GM23248 (cell line): ENCODE results near the gene AIP. TPM values are rescaled to one million over a fixed set of nuclear protein-coding genes. Genes with fewer than 3 reads are reported as not detected.
"Not testable (repeated sequence)": the region's sequence is repeated elsewhere in the genome, so short reads cannot be mapped to it uniquely, and the experiment has no call there.

ENCODE experiments used
- DNase-seq: peaks from one replicate; pipeline ENCODE4 v3.0.0-alpha.2; 2015
- H2AFZ ChIP-seq: fragments of 200-600 bp; sonication (generic); 2 replicates; pipeline ENCODE4 v1.6.1; 2016; ENCODE audit warnings: antibody characterized with exemption
- H3F3A ChIP-seq: fragments of 200-600 bp; sonication (generic); 2 replicates; pipeline ENCODE4 v1.6.1; 2016; ENCODE audit warnings: mild to moderate bottlenecking, antibody characterized with exemption, mixed run types; ENCODE audit not compliant: insufficient read depth
- H3K27ac ChIP-seq: fragments of 200-600 bp; sonication (generic); 2 replicates; pipeline ENCODE4 v1.5.1; 2016; ENCODE audit warnings: mild to moderate bottlenecking
- H3K27me3 ChIP-seq: fragments of 200-600 bp; sonication (generic); replicated peaks from 2 replicates; pipeline ENCODE4 v1.6.1; 2016; ENCODE audit warnings: mild to moderate bottlenecking; ENCODE audit not compliant: insufficient read depth
- H3K36me3 ChIP-seq: fragments of 200-600 bp; sonication (generic); 2 replicates; pipeline ENCODE4 v1.6.1; 2016; ENCODE audit warnings: low read depth, mild to moderate bottlenecking
- H3K4me1 ChIP-seq: fragments of 200-600 bp; sonication (generic); 2 replicates; pipeline ENCODE4 v1.6.1; 2016; ENCODE audit warnings: mild to moderate bottlenecking; ENCODE audit not compliant: insufficient read depth
- H3K4me2 ChIP-seq: fragments of 200-600 bp; sonication (generic); one replicate; pipeline ENCODE4 v1.6.1; 2016; ENCODE audit warnings: mild to moderate bottlenecking; ENCODE audit not compliant: unreplicated experiment
- H3K4me3 ChIP-seq: fragments of 200-600 bp; sonication (generic); 2 replicates; pipeline ENCODE4 v1.5.1; 2016; ENCODE audit warnings: mild to moderate bottlenecking
- H3K79me2 ChIP-seq: fragments of 200-600 bp; sonication (generic); 2 replicates; pipeline ENCODE4 v1.6.1; 2016; ENCODE audit warnings: mild to moderate bottlenecking; ENCODE audit not compliant: insufficient read depth
- H3K9ac ChIP-seq: fragments of 200-600 bp; sonication (generic); 2 replicates; pipeline ENCODE4 v1.6.1; 2016; ENCODE audit warnings: mild to moderate bottlenecking
- H3K9me2 ChIP-seq: fragments of 200-600 bp; sonication (generic); 2 replicates; pipeline ENCODE4 v1.6.1; 2016; ENCODE audit warnings: mixed run types, mild to moderate bottlenecking, moderate library complexity; ENCODE audit not compliant: insufficient read depth
- H3K9me3 ChIP-seq: fragments of 200-600 bp; sonication (generic); one replicate; pipeline ENCODE4 v1.6.1; 2017; ENCODE audit warnings: low read depth
- H4K20me1 ChIP-seq: fragments of 200-600 bp; sonication (generic); 2 replicates; pipeline ENCODE4 v1.6.0; 2016; ENCODE audit not compliant: insufficient read depth
- EZH2 ChIP-seq: fragments of 200-600 bp; sonication (generic); IDR thresholded peaks from 2 replicates; pipeline ENCODE4 v1.6.1; 2018; ENCODE audit warnings: antibody characterized with exemption, mild to moderate bottlenecking; ENCODE audit not compliant: insufficient read depth, poor library complexity, severe bottlenecking
- EZH2phosphoT487 ChIP-seq: fragments of 200-600 bp; sonication (generic); IDR thresholded peaks from 2 replicates; pipeline ENCODE4 v1.6.1; 2018; ENCODE audit warnings: antibody characterized with exemption, moderate library complexity, mild to moderate bottlenecking, low read depth; ENCODE audit not compliant: insufficient read depth
- WGBS, 2 experiments: methylation state at CpG; one replicate each; pipeline ENCODE4 v1.1.6; 2015 to 2017; ENCODE audit warnings: low lambda C conversion rate in 2 of 2, low coverage in 1 of 2; ENCODE audit errors: missing lambda C conversion rate in 2 of 2; 5-methylcytosine and 5-hydroxymethylcytosine counted together
- in situ Hi-C: fragments of 300-500 bp; cut with MboI; formaldehyde crosslinking; loops from 2 replicates; pipeline ENCODE4 v1.15.0; 2020
- polyA plus RNA-seq: library from polyadenylated mRNA; unstranded; fragments of >200 nt; fragmentation: Nextera tagmentation; extraction: Ambion mirVana; gene quantifications from 2 replicates; pipeline ENCODE4 v1.2.1, GENCODE V29; 2016
- total RNA-seq: library from RNA; depleted of rRNA; stranded (reverse); fragments of >200 nt; shearing (Covaris generic); gene quantifications from 2 replicates; pipeline ENCODE4 v1.2.3, GENCODE V29; 2014

AIP gene
- total and polyA plus RNA-seq, 2 experiments from 2014 or later: 56.1 to 58.5 TPM

DNA sequence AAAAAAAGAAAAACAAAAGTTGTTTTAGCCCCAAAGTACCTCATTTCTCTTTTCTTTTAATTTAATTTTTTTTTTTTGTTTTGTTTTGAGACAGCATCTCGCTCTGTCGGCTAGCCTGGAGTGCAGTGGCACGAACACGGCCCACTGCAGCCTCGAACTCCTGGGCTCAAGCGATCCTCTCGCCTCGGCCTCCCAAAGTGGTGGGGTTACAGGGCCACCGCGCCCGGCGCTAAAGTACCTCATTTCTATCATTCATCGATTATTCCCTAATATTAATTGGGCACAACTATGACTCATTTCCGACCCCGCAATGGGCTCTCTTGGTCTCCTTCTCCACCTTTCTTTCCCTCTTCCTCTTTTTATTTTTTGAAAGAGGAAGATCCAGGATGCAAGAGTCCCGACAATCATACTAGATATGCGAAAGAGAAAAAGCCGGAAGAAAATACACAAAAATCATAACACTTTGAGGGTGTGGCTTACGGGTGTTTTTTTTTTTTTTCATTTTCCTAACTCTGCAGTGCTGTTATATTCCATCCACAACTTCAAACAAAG lies 475 bp upstream of the AIP start:
- H4K20me1 ChIP-seq: no peaks in the 10 kb centered on the region
- H3K4me1 ChIP-seq: peaks cover 7% of the 10 kb centered on the region; the same call in 1 of the 2 replicates
- 25% methylated on average over 19 of the region's 19 CpGs for WGBS, 2 experiments
- no peak for DNase-seq
- no peaks in the 10 kb centered on the region for H3K9me2 ChIP-seq
- peak overlapping the region; percentile 50 for H3K27ac ChIP-seq
- no peak for TF ChIP-seq EZH2
- no peak for TF ChIP-seq EZH2phosphoT487
- H3K79me2 ChIP-seq: peaks cover 24% of the 10 kb centered on the region
- in situ Hi-C loops: no loop called here
- peak overlapping the region; percentile 95 for H3K4me2 ChIP-seq
- peak overlapping the region; percentile 97 for H2AFZ ChIP-seq
- no peaks in the 10 kb centered on the region for H3K9me3 ChIP-seq
- H3F3A ChIP-seq: no peaks in the 10 kb centered on the region
- H3K36me3 ChIP-seq: no peaks in the 10 kb centered on the region
- peak overlapping the region; percentile 85 for H3K4me3 ChIP-seq
- no peaks in the 10 kb centered on the region for H3K27me3 ChIP-seq
- H3K9ac ChIP-seq: peak overlapping the region; percentile 86

DNA sequence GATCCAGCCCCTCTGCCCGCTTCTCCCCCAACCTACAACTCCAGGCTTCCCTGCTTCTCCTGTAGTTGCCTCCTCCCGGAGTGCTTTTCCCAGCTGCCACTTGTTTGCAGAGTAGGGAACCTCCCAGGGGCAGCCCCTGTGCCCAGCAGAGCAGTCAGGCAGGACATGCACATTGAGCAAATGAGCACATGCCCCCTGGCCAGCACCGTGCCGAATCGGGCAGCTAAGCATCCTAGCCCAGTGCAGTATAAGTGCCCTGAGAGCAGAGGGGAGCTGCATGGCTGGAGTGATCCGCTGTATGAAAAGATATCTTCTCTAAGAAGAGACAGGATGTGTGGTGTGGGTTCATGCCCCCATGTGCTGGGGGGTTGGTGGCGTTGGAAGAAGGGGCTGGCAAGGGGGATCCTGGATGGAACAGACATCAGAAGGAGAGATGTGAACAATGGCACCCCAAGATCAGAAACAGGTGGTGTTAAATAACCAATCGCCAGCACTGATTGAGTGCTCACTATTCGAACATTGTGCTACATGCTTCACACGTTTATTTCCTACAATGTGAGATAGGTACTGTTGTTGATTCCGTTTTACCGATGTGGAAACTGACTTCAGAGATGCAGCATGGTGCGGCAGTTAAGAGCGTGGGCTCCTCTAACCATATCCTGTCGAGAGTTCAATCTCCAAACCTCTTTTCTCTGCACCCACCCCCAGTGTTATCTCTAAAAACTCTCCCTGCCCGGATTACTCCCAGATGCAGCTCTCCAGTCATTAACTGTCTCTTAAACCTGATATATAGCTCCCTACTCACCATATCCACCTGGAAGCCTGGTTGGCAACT lies 1.2 kb downstream of the AIP start:
- in situ Hi-C loops: no loop called here
- H3K36me3 ChIP-seq: no peaks in the 10 kb centered on the region
- TF ChIP-seq EZH2 (no peak), EZH2phosphoT487 (no peak)
- WGBS, 2 experiments: 89% methylated on average over 16 of the region's 16 CpGs
- H3K4me3 ChIP-seq: peak overlapping the region; percentile 85
- no peak overlapping the region for H3K27ac ChIP-seq
- no peaks in the 10 kb centered on the region for H3K9me3 ChIP-seq
- H4K20me1 ChIP-seq: no peaks in the 10 kb centered on the region
- H3K9ac ChIP-seq: no peak overlapping the region
- H3F3A ChIP-seq: no peaks in the 10 kb centered on the region
- no peak for DNase-seq
- H3K79me2 ChIP-seq: peaks cover 24% of the 10 kb centered on the region
- peaks cover 7% of the 10 kb centered on the region; the same call in 1 of the 2 replicates for H3K4me1 ChIP-seq
- H2AFZ ChIP-seq: no peak overlapping the region
- no peaks in the 10 kb centered on the region for H3K9me2 ChIP-seq
- no peaks in the 10 kb centered on the region for H3K27me3 ChIP-seq
- peak overlapping the region; percentile 95 for H3K4me2 ChIP-seq

- H3K27me3 ChIP-seq: no peaks in the 10 kb centered on the region
- H4K20me1 ChIP-seq: no peaks in the 10 kb centered on the region
- no peaks in the 10 kb centered on the region for H3F3A ChIP-seq
Measured at GRCh38 chr11:67484847-67485311, 2.1 kb downstream of the AIP start.

GRCh38 chr11:67485873-67486361 lies 3.1 kb downstream of the AIP start:
- DNase-seq, H3F3A ChIP-seq, H3K36me3 ChIP-seq, H3K27me3 ChIP-seq, H2AFZ ChIP-seq, H3K4me2 ChIP-seq, H3K9me2 ChIP-seq, H3K9ac ChIP-seq, H4K20me1 ChIP-seq, H3K27ac ChIP-seq, H3K9me3 ChIP-seq, in situ Hi-C loops, H3K4me3 ChIP-seq, H3K4me1 ChIP-seq: not testable (repeated sequence)
- WGBS, 2 experiments: 86 to 89% methylated on average over 7 of the region's 7 CpGs
- peaks cover 24% of the 10 kb centered on the region for H3K79me2 ChIP-seq

More at GRCh38 chr11:67484847-67485311, 2.1 kb downstream of the AIP start:
- Histone ChIP-seq H3K4me3 (no peak overlapping the region), H3K9ac (no peak overlapping the region), H3K36me3 (no peaks in the 10 kb centered on the region), H3K27ac (no peak overlapping the region), H3K9me2 (no peaks in the 10 kb centered on the region), H2AFZ (no peak overlapping the region), H3K79me2 (peaks cover 24% of the 10 kb centered on the region), H3K9me3 (no peaks in the 10 kb centered on the region), H3K4me1 (peaks cover 7% of the 10 kb centered on the region; the same call in 1 of the 2 replicates), H3K4me2 (no peak overlapping the region)
- 79 to 82% methylated on average over 7 to 11 of the region's 11 CpGs for WGBS, 2 experiments
- in situ Hi-C loops: no loop called here
- TF ChIP-seq EZH2: no peak
- TF ChIP-seq EZH2phosphoT487: no peak
- no peak for DNase-seq
